ENCODE results near the gene KAT8.

Gene KAT8

DNA sequence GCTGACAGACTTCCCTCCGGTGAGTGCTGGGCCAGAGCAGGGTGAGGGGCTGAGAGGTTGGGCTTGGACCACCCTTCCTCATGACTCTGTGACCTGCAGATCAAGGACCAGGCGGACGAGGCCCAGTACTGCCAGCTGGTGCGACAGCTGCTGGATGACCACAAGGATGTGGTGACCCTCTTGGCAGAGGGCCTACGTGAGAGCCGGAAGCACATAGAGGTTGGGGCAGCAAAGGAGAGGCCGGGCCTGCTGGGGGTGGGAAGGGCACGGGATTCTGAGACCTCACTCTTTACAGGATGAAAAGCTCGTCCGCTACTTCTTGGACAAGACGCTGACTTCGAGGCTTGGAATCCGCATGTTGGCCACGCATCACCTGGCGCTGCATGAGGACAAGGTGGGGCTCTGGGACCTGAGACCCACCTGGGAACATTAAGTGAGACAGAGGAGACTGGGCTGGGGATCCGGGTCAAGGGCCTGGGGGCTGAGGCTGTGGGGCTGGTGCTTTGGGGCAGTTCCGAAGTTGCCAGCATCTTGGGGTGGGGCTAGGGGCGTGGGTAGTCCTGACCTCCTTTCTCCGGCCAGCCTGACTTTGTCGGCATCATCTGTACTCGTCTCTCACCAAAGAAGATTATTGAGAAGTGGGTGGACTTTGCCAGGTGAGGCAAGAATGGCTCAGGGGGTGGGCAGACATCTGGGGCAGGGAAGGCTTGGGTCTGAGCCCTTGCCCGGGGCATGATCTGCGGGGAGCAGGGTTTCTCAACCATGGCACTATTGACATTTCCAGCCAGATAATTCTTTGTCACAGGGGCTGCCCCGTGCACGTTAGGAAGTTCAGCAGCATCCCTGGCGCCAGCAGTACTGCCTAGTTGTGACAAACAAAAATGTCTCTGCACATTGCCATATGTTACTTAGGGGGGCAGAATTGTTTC is 7.1 kb upstream of the KAT8 start:
- Mint-ChIP-seq H3K4me3 (peak overlapping the region; percentile 40), H3K4me1 (peaks cover 46% of the 10 kb centered on the region), H3K27ac (peak overlapping the region; percentile 57), H3K9me3 (no peaks in the 10 kb centered on the region), H3K27me3 (no peaks in the 10 kb centered on the region), H3K36me3 (peaks cover 26% of the 10 kb centered on the region)
- ATAC-seq = no peak

DNA sequence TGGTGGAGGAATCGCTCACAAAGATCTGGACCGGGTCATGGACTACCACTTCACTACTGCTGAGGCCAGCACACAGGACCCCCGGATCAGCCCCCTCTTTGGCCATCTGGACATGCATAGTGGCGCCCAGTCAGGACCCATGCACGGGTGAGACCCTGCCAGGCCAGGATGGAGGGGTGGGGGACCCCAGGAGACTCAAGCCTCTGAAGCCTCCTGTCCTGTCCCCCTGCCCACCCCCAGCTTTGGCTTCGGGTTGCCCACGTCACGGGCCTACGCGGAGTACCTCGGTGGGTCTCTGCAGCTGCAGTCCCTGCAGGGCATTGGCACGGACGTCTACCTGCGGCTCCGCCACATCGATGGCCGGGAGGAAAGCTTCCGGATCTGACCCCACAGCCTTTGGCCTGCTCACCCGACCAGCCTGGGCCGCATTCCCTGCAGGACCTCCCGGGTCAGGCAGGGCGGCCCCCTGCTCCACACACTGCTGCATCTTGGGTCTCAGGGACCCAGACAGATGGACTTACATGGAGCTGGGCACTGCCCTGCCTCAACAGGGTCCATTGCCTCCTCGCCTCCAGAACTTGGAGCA is 5.5 kb upstream of the KAT8 start:
- Mint-ChIP-seq H3K4me3 (no peak overlapping the region), H3K9me3 (no peaks in the 10 kb centered on the region), H3K27me3 (no peaks in the 10 kb centered on the region), H3K27ac (no peak overlapping the region), H3K4me1 (peaks cover 42% of the 10 kb centered on the region), H3K36me3 (peaks cover 26% of the 10 kb centered on the region)
- ATAC-seq = no peak

DNA sequence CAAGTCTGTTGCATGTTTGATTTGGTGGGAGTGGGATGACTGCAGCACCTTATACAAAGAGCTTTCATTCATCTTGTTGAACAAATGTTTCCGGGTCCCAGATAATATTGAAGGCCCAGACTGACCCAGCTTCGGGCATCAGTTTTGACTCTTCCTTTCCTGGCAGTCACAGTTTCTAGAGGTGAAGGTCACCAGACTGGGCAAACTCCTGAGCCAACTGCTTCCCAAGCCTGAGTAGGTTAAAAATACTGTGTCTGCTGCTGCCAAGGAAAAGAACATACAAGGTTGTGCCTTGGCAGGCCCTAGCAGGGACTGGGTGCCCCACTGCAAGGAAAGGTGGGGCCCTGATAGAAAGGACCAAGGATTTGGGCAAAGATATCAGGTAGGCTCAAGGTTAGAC is 4.8 kb upstream of the KAT8 start:
- Mint-ChIP-seq H3K4me3 (no peak overlapping the region), H3K27me3 (no peaks in the 10 kb centered on the region), H3K36me3 (peaks cover 26% of the 10 kb centered on the region), H3K4me1 (peaks cover 36% of the 10 kb centered on the region), H3K27ac (no peak overlapping the region), H3K9me3 (no peaks in the 10 kb centered on the region)
- no peak for ATAC-seq

DNA sequence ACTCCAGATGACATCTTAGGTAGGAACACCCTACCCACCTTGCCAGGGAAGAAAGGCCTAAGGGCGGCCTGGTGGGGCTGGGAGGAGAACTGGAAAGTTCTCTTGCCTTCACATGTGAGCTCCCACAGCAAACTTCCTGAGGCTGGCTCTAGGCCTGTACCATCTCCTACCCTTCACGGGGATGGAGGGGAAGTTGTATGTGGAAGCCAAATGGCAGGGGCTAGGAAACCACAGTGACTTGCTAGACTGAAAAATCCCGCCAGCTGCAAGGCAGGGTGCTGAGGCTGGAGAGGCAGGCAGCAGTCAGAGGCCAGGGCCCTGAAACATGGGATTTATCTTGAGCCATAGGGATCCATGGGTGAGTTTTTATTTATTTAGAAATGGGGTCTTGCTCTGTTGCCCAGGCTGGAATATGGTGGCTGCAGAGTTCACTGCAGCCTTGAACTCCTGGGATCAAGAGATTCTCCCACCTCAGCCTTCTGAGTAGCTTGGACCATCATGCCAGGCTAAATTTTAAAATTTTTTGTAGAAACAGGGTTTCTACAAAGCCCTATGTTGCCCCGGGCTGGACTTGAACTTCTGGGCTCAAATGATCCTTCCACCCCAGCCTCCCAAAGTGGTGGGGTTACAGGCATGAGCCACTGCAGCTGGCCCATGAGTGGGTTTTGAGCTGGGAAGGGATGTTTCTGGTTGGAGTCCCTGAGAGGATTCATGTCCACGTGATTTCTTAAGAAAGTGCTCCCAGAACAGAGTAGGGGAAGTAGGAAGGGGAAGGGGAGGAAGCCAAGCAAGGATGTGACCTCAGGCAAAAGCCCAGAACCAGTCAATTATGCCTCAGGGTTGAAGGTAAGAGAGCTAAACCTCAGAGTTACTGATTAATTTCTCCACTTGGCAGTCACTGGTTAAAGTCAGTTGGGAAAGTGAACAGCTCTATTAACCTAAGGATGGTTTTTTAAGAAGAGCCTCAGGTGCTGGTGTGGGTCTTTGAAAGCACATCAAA is 4.0 kb upstream of the KAT8 start:
- Mint-ChIP-seq H3K27me3 (no peaks in the 10 kb centered on the region), H3K9me3 (no peaks in the 10 kb centered on the region), H3K36me3 (peaks cover 26% of the 10 kb centered on the region), H3K4me3 (no peak overlapping the region), H3K4me1 (peaks cover 37% of the 10 kb centered on the region), H3K27ac (peak overlapping the region; percentile 56)
- ATAC-seq = no peak

DNA sequence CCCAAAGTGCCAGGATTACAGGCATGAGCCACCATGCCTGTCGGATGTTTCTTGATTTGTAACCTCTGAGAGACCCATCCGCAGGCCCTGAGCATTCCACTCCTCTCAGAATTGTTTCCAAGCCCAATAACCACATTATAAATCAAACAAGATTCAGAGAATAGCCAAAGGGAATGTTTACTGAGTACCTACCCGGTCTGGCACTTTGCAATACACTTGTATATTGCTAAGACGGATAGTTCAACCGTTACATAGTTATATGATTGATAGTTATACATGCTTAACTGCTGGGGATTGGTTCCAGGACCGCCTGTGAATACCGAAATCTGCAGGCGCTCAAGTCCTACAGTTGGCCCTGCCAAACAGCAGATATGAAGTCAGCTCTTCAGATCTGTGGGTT is 3.0 kb upstream of the KAT8 start:
- H3K27ac Mint-ChIP-seq = peak overlapping the region; percentile 60
- H3K4me3 Mint-ChIP-seq = no peak overlapping the region
- no peak for ATAC-seq
- H3K9me3 Mint-ChIP-seq = no peaks in the 10 kb centered on the region
- peaks cover 45% of the 10 kb centered on the region for H3K4me1 Mint-ChIP-seq
- no peaks in the 10 kb centered on the region for H3K27me3 Mint-ChIP-seq
- peaks cover 24% of the 10 kb centered on the region for H3K36me3 Mint-ChIP-seq

DNA sequence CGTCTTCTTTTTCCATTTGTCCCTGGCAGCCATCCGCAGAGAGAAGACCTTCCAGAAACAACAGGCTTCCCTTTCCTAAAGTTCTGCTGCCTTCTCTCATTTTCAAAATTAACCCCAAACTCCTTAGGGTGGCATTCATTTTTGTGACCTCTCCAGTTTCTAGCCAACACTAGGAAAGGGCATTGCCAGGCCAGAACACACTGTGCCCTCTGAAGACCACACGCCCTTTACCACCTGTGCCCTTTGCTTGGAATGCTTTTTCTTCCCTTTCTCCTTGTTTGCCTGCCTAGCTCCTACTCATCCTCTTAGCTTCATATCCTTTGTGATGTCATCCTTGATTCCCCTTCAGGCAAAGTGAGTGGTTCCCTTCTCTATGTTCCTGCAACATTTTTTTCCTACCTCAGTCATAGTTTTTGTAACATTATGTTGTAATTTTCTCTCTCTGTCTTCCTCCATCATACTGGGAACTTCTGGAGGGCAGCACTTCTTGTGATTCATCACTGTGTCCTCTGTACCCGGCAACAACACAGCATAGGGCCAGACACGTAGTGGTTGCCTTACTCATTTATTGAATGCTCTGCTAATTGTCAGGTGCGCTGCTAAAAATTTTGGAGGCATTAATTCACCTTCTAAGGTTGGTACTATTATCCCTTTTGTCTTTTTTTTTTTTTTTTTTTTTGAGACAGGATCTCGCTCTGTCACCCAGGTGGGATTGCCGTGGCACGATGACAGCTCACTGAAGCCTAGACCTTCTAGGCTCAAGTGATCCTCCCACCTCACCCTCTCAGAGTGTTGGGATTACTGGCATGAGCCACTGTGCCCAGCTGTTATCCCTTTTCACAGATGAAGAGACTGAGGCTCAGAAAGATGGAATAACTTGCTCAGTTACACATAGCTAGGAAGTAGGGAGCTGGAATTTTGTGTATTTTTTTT is 1.0 kb downstream of the KAT8 start:
- Mint-ChIP-seq H3K4me1 (peaks cover 37% of the 10 kb centered on the region), H3K27me3 (no peaks in the 10 kb centered on the region), H3K27ac (peak overlapping the region; percentile 79), H3K36me3 (peaks cover 22% of the 10 kb centered on the region), H3K9me3 (no peaks in the 10 kb centered on the region), H3K4me3 (peak overlapping the region; percentile 85)
- ATAC-seq = no peak

DNA sequence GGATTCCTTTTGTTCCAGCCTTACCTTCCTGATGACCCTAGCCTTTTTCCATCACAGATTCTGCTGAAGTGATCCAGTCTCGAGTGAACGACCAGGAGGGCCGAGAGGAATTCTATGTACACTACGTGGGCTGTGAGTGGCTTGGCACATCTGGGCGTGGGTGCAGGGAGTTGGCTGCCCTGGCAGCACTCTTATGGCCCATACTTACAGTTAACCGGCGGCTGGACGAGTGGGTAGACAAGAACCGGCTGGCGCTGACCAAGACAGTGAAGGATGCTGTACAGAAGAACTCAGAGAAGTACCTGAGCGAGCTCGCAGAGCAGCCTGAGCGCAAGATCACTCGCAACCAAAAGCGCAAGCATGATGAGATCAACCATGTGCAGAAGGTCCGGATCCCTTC is 2.7 kb downstream of the KAT8 start:
- Mint-ChIP-seq H3K4me1 (peaks cover 26% of the 10 kb centered on the region), H3K36me3 (peaks cover 22% of the 10 kb centered on the region), H3K27me3 (no peaks in the 10 kb centered on the region), H3K4me3 (no peak overlapping the region), H3K9me3 (no peaks in the 10 kb centered on the region), H3K27ac (no peak overlapping the region)
- ATAC-seq = no peak

DNA sequence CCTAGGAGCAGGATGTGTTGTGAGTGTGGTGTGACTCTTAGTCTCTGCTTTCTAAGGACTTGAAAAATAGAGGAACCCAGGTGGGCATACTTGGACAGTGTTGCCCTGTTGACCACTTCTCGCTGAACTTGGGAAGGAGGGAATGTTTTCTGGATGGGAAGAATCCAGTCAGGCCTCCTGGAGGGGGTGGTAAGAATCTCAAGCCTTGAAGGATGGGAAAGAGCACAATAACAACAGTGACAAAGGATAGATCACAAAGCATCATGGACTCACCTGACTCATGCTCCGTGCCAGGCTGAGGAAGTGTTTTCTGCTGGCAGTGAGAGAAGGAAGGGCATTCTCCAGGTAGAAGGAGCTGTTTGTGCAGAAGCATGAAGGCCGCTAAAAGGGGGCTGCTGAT is 8.4 kb downstream of the KAT8 start:
- Mint-ChIP-seq H3K36me3 (peaks cover 37% of the 10 kb centered on the region), H3K4me3 (no peak overlapping the region), H3K4me1 (peaks cover 7% of the 10 kb centered on the region), H3K27ac (no peak overlapping the region), H3K9me3 (no peaks in the 10 kb centered on the region), H3K27me3 (no peaks in the 10 kb centered on the region)
- ATAC-seq = no peak

DNA sequence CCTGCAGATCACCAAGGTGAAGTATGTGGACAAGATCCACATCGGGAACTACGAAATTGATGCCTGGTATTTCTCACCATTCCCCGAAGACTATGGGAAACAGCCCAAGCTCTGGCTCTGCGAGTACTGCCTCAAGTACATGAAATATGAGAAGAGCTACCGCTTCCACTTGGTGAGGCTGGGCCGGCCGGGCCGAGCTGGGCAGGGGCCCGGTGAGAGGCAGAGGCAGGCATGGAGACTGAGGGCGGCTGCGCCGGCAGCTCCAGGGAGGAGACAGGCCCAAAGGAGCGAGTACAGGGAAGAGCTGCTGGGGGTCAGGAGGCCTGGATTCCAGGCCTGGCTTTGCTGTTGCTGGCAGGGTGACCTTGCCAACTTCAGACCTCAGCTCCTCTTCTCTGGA is 9.7 kb downstream of the KAT8 start:
- H3K27ac Mint-ChIP-seq = no peak overlapping the region
- ATAC-seq = no peak
- H3K4me1 Mint-ChIP-seq = peaks cover 7% of the 10 kb centered on the region
- H3K9me3 Mint-ChIP-seq = no peaks in the 10 kb centered on the region
- no peak overlapping the region for H3K4me3 Mint-ChIP-seq
- H3K27me3 Mint-ChIP-seq = no peaks in the 10 kb centered on the region
- H3K36me3 Mint-ChIP-seq = peaks cover 40% of the 10 kb centered on the region

DNA sequence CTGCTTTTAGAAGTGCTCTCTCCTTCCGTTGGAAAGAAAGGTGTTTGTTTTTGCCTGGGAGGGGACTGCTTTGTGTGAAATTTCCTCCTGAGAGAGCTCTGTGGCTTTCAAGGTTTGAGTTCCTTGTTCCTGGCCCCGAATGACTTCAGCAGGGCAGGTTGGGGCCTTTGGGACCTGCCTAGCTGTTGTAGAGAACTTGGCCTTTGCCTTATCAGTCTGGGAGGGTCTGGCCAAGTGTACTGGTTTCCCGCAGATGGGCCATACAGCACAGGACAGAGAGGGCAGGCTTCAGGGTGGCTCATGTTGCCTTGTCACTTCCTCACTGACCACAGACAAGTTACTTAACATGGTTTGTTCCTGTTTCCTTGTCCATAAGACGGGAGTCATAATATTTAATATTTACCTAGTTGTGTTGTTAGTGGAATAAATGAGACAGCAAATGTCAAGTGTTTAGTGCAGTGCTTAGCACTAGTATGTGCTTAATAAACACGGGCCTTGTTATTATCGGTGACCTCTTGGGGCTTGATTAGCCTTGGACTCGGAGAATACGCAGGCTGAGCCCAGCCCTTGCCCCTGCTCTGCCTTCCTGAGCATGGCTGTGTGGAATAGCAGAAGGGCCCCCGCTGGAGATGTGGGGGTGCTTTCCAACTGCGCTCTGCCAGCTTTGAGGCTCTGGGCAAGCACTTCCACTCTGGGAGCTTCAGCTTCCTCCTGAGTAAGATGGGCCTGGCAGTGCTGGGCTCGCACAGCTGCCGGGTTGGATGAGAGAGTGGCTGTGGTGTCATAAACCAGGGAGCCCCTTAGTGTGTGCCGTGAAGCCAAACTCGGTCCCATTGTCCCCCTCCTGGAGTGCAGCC is 11.5 kb downstream of the KAT8 start:
- Mint-ChIP-seq H3K4me1 (peaks cover 7% of the 10 kb centered on the region), H3K27me3 (no peaks in the 10 kb centered on the region), H3K9me3 (no peaks in the 10 kb centered on the region), H3K4me3 (no peak overlapping the region), H3K27ac (peak overlapping the region; percentile 4), H3K36me3 (peaks cover 37% of the 10 kb centered on the region)
- ATAC-seq = no peak

DNA sequence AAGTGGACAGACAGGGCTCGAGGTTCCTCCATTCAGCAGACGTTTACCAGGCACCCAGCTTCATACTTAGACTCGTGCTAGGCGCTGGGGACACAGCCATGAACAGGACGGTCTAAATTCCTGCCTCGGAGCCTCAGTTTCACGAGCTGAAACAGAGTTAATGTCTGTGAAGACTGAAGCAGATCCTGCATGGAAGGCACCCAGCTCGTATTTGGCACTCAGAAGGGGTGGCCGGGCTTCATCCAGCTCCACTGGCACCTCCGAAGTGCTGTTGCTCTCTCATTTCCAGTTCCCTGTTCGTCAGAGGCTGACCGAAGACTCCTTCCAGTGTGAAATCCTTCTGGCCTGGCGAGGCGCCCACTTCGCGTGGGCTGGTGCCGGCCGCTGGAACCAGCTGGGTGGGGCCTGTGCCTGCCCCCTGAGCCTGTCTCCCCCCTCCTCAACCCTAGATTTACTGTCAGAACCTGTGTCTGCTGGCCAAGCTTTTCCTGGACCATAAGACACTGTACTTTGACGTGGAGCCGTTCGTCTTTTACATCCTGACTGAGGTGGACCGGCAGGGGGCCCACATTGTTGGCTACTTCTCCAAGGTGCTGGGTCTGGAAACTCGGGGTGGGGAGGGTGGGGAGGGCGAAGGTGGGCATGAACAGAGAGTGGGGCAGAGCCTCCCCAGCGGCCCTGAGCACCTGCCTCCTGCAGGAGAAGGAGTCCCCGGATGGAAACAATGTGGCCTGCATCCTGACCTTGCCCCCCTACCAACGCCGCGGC is 12.3 kb downstream of the KAT8 start:
- H3K36me3 Mint-ChIP-seq = peaks cover 37% of the 10 kb centered on the region
- no peaks in the 10 kb centered on the region for H3K27me3 Mint-ChIP-seq
- H3K4me1 Mint-ChIP-seq = peaks cover 7% of the 10 kb centered on the region
- H3K27ac Mint-ChIP-seq = no peak overlapping the region
- ATAC-seq = no peak
- H3K9me3 Mint-ChIP-seq = no peaks in the 10 kb centered on the region
- H3K4me3 Mint-ChIP-seq = no peak overlapping the region

DNA sequence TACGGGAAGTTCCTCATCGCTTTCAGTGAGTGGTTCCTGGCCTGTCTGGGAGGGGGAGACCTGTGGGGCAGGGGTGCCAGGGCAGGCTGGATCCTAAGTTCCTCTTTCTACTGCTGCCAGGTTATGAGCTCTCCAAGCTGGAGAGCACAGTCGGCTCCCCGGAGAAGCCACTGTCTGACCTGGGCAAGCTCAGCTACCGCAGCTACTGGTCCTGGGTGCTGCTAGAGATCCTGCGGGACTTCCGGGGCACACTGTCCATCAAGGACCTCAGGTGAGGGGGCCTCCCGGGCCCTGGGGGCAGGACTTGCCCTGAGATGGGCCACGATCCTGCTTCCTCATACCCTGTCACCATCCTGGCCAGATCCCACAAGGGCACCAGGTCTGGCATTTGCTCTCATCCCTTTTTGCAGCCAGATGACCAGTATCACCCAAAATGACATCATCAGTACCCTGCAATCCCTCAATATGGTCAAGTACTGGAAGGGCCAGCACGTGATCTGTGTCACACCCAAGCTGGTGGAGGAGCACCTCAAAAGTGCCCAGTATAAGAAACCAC is 12.9 kb downstream of the KAT8 start:
- Mint-ChIP-seq H3K36me3 (peaks cover 37% of the 10 kb centered on the region), H3K9me3 (no peaks in the 10 kb centered on the region), H3K27me3 (no peaks in the 10 kb centered on the region), H3K4me3 (no peak overlapping the region), H3K27ac (no peak overlapping the region), H3K4me1 (peaks cover 7% of the 10 kb centered on the region)
- no peak for ATAC-seq

DNA sequence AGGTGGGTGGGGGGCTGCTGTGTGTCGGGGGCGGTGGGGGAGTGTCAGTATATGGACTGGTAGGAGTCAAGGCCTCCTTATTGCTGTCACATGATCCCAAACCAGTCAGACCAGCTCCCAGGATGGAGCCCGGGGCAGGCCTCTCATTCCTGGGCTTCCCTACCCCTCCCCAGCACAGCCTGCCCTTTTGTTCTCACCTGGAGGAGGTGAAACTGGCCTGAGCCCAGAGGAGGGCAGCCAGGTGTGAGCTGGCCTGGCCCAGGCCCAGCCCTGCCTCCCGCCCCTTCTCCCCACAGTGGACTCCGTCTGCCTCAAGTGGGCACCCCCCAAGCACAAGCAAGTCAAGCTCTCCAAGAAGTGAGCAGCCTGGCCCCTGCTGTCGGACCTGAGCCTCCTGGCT is 13.4 kb downstream of the KAT8 start:
- no peak overlapping the region for H3K4me3 Mint-ChIP-seq
- ATAC-seq = no peak
- H3K4me1 Mint-ChIP-seq = peaks cover 4% of the 10 kb centered on the region
- no peaks in the 10 kb centered on the region for H3K27me3 Mint-ChIP-seq
- no peak overlapping the region for H3K27ac Mint-ChIP-seq
- no peaks in the 10 kb centered on the region for H3K9me3 Mint-ChIP-seq
- peaks cover 33% of the 10 kb centered on the region for H3K36me3 Mint-ChIP-seq

Data from stimulated activated memory B cell treated with anti-CD40 and anti-IgM and Interleukin-4, amounts not matched to agents 10 μg/mL and 1 μg/mL and 100 μg/mL, for 72 hours (primary cell).